ENCODE data around the gene HMX1.

The HMX1 gene

DNA sequence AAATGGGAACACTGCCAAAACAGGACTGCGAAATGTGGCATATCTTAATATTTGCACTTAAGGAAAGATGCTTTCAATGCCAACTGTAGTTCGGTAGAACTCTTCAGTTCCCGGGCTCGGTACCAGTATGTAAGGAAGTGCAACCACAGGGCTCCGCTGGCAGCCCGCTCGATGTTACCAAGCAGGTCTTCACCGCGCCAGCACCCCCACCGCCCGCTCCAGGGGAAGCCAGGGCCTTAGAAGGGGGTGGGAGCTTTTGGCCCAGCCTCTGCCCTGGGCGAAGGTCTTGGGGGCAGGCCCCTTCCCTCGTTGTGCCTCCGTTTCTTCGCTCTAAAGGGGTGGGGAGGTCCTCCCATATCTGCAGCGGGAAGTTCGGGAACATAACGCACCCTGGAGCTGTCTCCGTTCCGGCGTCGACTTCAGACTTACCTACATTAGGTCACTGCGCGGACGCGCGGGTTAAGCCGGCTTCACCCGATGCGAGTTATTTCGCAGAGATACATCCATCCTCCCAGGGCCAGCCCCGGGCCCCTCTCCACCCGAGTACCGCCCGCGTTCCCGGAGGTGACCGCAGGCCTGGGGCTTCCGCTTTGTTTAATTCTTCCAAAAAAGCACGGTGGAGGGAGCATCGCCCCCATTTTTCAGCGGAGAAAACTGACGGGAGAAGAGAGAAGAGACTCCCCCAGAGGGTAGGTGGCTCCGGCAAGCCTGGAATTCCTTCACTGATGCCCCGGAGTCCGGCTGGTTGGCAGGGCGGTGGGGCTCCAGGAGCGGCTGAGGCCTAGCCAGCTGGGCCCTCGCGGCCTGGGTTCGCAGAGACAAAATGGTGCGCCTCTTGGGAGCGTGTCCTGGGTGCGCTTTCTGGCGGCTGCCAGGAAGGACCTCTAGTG is 1.0 kb upstream of the HMX1 start:
- H3K4me3 ChIP-seq (ENCODE audit: low read depth, low read length): no peak overlapping the region
- TF ChIP-seq, protein P1, sequence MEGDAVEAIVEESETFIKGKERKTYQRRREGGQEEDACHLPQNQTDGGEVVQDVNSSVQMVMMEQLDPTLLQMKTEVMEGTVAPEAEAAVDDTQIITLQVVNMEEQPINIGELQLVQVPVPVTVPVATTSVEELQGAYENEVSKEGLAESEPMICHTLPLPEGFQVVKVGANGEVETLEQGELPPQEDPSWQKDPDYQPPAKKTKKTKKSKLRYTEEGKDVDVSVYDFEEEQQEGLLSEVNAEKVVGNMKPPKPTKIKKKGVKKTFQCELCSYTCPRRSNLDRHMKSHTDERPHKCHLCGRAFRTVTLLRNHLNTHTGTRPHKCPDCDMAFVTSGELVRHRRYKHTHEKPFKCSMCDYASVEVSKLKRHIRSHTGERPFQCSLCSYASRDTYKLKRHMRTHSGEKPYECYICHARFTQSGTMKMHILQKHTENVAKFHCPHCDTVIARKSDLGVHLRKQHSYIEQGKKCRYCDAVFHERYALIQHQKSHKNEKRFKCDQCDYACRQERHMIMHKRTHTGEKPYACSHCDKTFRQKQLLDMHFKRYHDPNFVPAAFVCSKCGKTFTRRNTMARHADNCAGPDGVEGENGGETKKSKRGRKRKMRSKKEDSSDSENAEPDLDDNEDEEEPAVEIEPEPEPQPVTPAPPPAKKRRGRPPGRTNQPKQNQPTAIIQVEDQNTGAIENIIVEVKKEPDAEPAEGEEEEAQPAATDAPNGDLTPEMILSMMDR (IDR thresholded peaks at IDR 0.05; ENCODE audit: borderline replicate concordance, insufficient read depth, low read depth, low read length): no peak

DNA sequence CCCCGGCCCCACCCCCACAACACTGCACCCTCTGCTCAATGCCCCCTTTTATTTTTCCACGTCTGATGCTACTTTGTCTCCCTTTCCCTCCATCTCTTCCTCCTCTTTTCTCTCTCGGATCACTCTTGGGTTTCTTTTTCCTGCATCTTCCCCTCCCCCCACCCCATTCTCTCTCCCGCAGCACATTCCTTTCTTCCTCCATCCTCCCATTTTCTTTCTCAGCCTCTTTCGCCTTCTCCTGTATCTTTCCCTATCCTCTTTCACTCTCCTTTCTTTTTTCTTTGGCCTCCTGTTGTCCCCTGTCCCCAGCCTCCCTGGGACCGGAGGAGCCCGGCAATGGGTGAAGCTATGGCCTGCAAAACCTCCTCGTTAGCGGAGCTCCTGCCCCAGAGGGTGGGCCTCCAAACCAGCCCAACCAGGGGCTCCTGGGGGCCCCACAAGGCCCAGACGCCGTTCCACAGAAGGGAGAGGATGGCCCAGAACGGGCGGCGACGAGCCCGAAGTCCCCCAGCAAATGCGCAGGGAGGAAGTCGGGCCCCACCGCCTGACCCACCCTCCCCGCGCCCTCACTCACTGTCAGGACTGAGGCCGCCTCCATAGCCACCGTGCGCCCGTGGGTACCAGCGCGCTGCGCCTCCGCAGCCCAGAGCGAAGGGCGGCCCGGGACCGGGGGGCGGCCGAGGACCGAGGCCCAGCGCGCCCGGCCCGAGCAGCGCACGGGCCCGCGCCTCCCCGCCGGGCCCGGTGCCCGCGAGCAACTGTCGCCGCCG is 807 bp downstream of the HMX1 start:
- TF ChIP-seq, protein P1 (IDR thresholded peaks at IDR 0.05; ENCODE audit: borderline replicate concordance, insufficient read depth, low read depth, low read length): no peak
- no peak overlapping the region for H3K4me3 ChIP-seq (ENCODE audit: low read depth, low read length)

DNA sequence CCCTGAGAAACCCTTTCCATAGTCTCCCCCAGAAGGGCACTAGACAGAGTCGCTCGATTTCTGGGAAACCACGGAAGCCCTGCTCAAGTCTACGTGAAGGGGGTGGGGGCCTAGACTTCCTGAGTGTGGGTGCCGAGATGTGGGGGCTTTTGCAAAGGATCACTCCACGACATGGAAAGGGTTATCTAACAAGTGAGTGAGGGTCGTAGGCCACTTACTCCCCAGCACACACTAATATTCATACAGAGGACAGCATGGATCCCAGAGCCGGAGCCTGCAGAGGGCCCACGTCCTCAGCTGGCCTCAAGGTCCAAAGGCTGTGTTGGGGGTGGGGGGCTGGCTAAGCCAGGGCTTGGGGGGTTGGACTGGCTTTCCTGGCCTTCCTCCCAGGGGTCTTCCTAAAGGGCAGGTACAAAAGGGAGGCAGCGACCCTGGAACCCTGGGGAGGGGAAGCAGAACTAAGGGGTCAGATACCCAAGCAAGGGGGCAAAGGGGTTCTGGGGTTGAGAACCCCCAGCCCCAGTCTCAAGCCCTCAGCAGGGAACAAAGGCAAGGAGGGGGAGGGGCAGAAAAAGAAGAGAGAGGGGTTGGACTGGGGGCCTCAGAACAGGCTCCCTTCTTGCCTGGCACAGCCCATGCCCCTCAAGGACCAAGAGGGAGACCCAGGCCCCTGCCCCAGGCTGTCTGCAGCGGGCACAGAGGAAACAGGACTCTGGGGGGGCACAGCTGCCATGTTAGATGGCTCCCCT is 1.6 kb downstream of the HMX1 start:
- TF ChIP-seq, protein P1 (IDR thresholded peaks at IDR 0.05; ENCODE audit: borderline replicate concordance, insufficient read depth, low read depth, low read length): no peak
- H3K4me3 ChIP-seq (ENCODE audit: low read depth, low read length): no peak overlapping the region

DNA sequence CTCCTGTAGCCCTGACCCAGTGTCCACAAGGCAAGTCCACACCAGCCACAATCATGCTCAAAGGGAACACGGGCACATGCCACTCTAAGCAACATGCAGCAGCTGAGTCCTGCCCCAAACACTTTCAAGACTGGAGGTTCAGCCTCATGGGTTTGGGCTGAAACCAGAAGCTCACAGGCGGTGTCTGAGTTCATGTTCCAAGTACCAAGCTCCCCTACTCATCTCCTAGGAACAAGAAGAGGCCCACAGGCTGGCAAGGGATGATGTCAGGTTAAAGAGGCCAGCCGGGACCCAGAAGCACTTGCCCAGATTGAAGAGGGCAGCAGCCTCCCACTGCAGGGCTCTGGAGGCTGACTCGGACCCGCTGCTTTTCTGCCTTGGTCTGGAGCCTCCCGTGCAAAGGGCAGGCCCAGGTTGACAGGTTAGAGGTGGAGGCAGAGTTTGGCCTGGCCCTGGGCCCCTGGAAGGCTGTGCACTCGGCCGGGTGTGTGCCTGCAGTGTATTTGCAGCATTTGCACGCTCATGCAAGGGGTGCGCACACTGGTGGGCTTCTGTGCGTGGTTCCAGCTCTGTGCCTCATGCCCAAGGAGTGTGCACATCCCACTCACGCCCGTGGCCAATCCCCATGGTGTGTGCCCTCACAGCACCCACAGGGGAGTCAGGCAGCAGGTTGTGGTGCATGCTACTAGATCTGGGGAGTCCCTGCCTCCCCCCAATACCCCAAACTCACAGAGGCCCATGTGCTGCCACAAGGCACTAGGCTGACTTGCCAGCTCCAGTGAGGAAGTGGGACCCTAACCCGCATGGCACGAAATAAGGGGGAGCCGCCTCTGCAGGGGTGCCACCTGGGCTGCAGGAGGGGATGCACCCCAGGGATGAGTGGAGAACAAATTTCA is 2.4 kb downstream of the HMX1 start:
- H3K4me3 ChIP-seq (ENCODE audit: low read depth, low read length): no peak overlapping the region
- TF ChIP-seq, protein P1 (IDR thresholded peaks at IDR 0.05; ENCODE audit: borderline replicate concordance, insufficient read depth, low read depth, low read length): no peak

DNA sequence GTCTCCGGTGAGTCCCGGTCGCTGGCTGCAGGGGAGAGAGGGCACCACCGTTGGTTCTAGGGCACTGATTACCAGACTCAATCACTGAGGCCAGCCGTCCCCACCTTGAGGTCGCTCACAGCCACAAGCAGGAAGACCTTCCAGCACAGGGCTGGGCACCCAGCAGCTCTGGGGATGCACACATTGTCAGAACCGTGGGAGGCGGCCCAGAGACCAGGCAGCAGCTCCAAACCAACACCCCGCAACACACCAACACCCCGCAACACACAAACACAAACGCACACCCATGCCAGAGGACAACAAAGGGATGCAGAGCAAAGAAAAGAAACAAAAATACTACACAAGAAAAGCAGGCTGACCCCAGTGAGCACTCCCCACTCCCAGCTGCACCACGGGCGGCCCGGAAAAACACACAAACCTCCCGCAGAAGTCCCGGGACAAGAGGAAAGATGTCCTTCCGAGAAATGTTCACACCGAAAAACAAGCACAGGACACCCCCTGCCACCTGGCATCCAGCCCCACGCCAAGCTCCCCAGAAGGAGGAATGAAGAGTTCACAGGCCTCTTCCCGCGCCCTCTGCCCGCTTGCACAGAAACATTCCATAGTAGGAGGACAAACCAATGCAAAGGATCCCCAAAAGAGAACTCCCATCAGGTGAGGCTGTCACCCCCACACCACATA is 3.2 kb downstream of the HMX1 start:
- no peak overlapping the region for H3K4me3 ChIP-seq (ENCODE audit: low read depth, low read length)
- TF ChIP-seq, protein P1 (IDR thresholded peaks at IDR 0.05; ENCODE audit: borderline replicate concordance, insufficient read depth, low read depth, low read length): no peak

Measured in GM12875 (cell line).